Sciatic nerve (tissue), 2 donors: ENCODE results near the gene KPNB1. TPM values are rescaled to one million over a fixed set of nuclear protein-coding genes. Genes with fewer than 3 reads are reported as not detected.

Experiments
- ATAC-seq: fragments of 200-7000 bp; cut with Tn5 transposase; one replicate; pipeline ENCODE4 v1.9.1; 2020; ENCODE audit warnings: mild to moderate bottlenecking, moderate library complexity
- DNase-seq: peaks from one replicate; pipeline ENCODE4 v3.0.0-alpha.2; 2020; ENCODE audit warnings: low spot score
- intact Hi-C: fragments of 100-400 bp; cut with DNase I; formaldehyde crosslinking; loops from one replicate; pipeline ENCODE4 v1.14.2; 2022
- total RNA-seq: library from RNA; stranded (reverse); fragmentation: NEBNext Ultra II Directional; extraction: Animal tissue kit (Norgen Biotek cat#: 25700); gene quantifications from one replicate; pipeline ENCODE4 v1.2.1, GENCODE V29; 2021
- donor health status: DM: no; HTN: no; CAD: no.
- donor health status: DM: no; HTN: no; CAD: no.

KPNB1 gene
- total RNA-seq, 1 donor from 2014 or later, result 223 TPM

GRCh38 chr17:47705536-47706530, 56.1 kb downstream of the KPNB1 start:
- DNase-seq (no peak), ATAC-seq (no peak)
- intact Hi-C loops, result no loop called here

GRCh38 chr17:47707056-47707804, 57.5 kb downstream of the KPNB1 start:
- peak; percentile 61 for ATAC-seq
- intact Hi-C loops, result no loop called here
- no peak for DNase-seq

- no peak for ATAC-seq
- intact Hi-C loops, result no loop called here
- no peak for DNase-seq
These were observed 58.2 kb downstream of the KPNB1 start for GRCh38 chr17:47707884-47708283.

- no peak for DNase-seq
- ATAC-seq, result peak; percentile 5
- intact Hi-C loops, result no loop called here
These were observed 58.7 kb downstream of the KPNB1 start for GRCh38 chr17:47708312-47708863.

- ATAC-seq (peak; percentile 58), DNase-seq (no peak)
- intact Hi-C loops, result no loop called here
These were observed 59.3 kb downstream of the KPNB1 start for GRCh38 chr17:47708864-47709541.

GRCh38 chr17:47709594-47709993, 59.9 kb downstream of the KPNB1 start:
- DNase-seq, result no peak

GRCh38 chr17:47711366-47712099, 61.8 kb downstream of the KPNB1 start:
- ATAC-seq (no peak), DNase-seq (no peak)
- intact Hi-C loops, result no loop called here

More at GRCh38 chr17:47709594-47709993, 59.9 kb downstream of the KPNB1 start:
- ATAC-seq, result no peak
- intact Hi-C loops, result no loop called here

GRCh38 chr17:47712330-47713023, 62.8 kb downstream of the KPNB1 start:
- DNase-seq (no peak), ATAC-seq (no peak)
- intact Hi-C loops, result no loop called here

- no peak for DNase-seq
- intact Hi-C loops, result no loop called here
- no peak for ATAC-seq
These were observed 64.4 kb downstream of the KPNB1 start for GRCh38 chr17:47713980-47714700.

- ATAC-seq (no peak), DNase-seq (no peak)
- intact Hi-C loops, result no loop called here
These were observed 65.2 kb downstream of the KPNB1 start for GRCh38 chr17:47714773-47715396.

GRCh38 chr17:47715669-47716325, 66.1 kb downstream of the KPNB1 start:
- intact Hi-C loops, result no loop called here
- ATAC-seq (no peak), DNase-seq (no peak)

- ATAC-seq (no peak), DNase-seq (no peak)
- intact Hi-C loops, result no loop called here
These were observed 66.7 kb downstream of the KPNB1 start for GRCh38 chr17:47716375-47716774.

- ATAC-seq (peak; percentile 36), DNase-seq (no peak)
- intact Hi-C loops, result no loop called here
These were observed 67.6 kb downstream of the KPNB1 start for GRCh38 chr17:47717261-47717697.

GRCh38 chr17:47717979-47718621, 68.4 kb downstream of the KPNB1 start:
- ATAC-seq, result no peak
- intact Hi-C loops, result no loop called here
- no peak for DNase-seq

- intact Hi-C loops, result no loop called here
- ATAC-seq (no peak), DNase-seq (no peak)
These were observed 69.1 kb downstream of the KPNB1 start for GRCh38 chr17:47718634-47719405.
